Measurements from ENCODE around the gene ARHGAP29.
"Not testable (repeated sequence)": the region's sequence is repeated elsewhere in the genome, so short reads cannot be mapped to it uniquely, and the experiment has no call there.

Gene ARHGAP29

GRCh38 chr1:94169126-94169525, 68.3 kb downstream of the ARHGAP29 start:
- no peak overlapping the region for H3K4me3 ChIP-seq (ENCODE audit: low read depth, low read length)
- POLR2A ChIA-PET: no interaction called here
- CTCF ChIA-PET: interaction anchor here (0.9 kb wide), 1 partner anchor 143 kb away, joined by 3 read pairs; no protein-coding TSS in a partner anchor
- DNase-seq (ENCODE audit: low read depth, low spot score): no peak
- no peak for TF ChIP-seq CTCF (IDR thresholded peaks at IDR 0.05; ENCODE audit: insufficient read depth, low read length, missing control alignments)

DNA sequence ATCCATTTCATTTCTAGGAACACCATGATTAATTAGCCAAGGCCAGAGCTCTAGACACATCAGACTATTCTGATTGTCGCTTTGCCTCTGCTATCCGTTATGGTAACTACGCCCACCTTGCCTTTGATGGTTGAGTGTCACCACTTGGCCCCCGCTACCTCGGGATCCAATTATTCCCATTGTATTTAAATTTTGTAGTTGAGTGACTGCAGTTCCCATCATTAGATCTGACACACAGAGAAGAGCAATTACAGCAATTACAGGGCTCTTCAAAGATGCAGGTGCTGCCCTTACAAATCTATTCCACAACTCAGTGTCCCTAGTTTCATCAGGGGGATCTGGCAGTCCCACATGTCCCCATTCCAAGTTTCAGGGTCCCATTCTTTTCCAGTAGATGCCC, 71.5 kb downstream of the ARHGAP29 start:
- no peak for DNase-seq (ENCODE audit: low read depth, low spot score)
- no peak overlapping the region for H3K4me3 ChIP-seq (ENCODE audit: low read depth, low read length)
- CTCF ChIA-PET: no interaction called here
- POLR2A ChIA-PET: no interaction called here
- TF ChIP-seq CTCF (IDR thresholded peaks at IDR 0.05; ENCODE audit: insufficient read depth, low read length, missing control alignments): no peak

- H3K4me3 ChIP-seq (ENCODE audit: low read depth, low read length); DNase-seq (ENCODE audit: low read depth, low spot score); CTCF ChIA-PET; POLR2A ChIA-PET: not testable (repeated sequence)
These were observed 72.5 kb downstream of the ARHGAP29 start for GRCh38 chr1:94164885-94165284.

DNA sequence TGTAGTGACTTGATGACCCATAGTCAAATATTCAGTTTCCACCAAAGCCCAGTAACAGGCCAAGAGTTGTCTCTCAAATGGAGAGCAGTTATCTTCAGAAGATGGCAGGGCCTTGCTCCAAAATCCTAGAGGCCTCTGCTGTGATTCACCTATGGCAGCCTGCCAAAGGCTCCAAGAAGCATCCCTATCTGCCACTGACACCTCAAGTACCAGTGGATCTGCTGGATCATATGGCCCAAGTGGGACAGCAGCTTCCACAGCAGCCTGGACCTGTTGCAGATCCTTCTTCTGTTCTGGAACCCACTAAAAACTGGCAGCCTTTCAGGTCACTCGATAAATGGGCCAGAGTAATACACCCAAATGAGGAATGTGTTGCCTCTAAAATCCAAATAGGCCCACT, 73.3 kb downstream of the ARHGAP29 start:
- DNase-seq (ENCODE audit: low read depth, low spot score); H3K4me3 ChIP-seq (ENCODE audit: low read depth, low read length); CTCF ChIA-PET; POLR2A ChIA-PET: not testable (repeated sequence)

- POLR2A ChIA-PET; CTCF ChIA-PET; H3K4me3 ChIP-seq (ENCODE audit: low read depth, low read length); DNase-seq (ENCODE audit: low read depth, low spot score): not testable (repeated sequence)
These were observed 74.1 kb downstream of the ARHGAP29 start for GRCh38 chr1:94163249-94163648.

- H3K4me3 ChIP-seq (ENCODE audit: low read depth, low read length): no peak overlapping the region
- DNase-seq (ENCODE audit: low read depth, low spot score): peak; percentile 64
- CTCF ChIA-PET: no interaction called here
- POLR2A ChIA-PET: no interaction called here
- TF ChIP-seq CTCF (IDR thresholded peaks at IDR 0.05; ENCODE audit: insufficient read depth, low read length, missing control alignments): no peak
These were observed 76.6 kb downstream of the ARHGAP29 start for GRCh38 chr1:94160811-94161210.

- ChIA-PET CTCF (interaction anchor here (1.9 kb wide), 1 partner anchor 130 kb away, joined by 5 read pairs; no protein-coding TSS in a partner anchor), POLR2A (no interaction called here)
- no peak for DNase-seq (ENCODE audit: low read depth, low spot score)
- TF ChIP-seq CTCF (IDR thresholded peaks at IDR 0.05; ENCODE audit: insufficient read depth, low read length, missing control alignments): no peak
- H3K4me3 ChIP-seq (ENCODE audit: low read depth, low read length): no peak overlapping the region
These were observed 81.2 kb downstream of the ARHGAP29 start for GRCh38 chr1:94156096-94156625.

GRCh38 chr1:94154989-94155388, 82.4 kb downstream of the ARHGAP29 start:
- no peak for TF ChIP-seq CTCF (IDR thresholded peaks at IDR 0.05; ENCODE audit: insufficient read depth, low read length, missing control alignments)
- DNase-seq (ENCODE audit: low read depth, low spot score): no peak
- no peak overlapping the region for H3K4me3 ChIP-seq (ENCODE audit: low read depth, low read length)
- POLR2A ChIA-PET: no interaction called here
- CTCF ChIA-PET: interaction anchor here (1.3 to 1.9 kb wide), 3 partner anchors 94 to 181 kb away, joined by 4 to 5 read pairs (median 5); no protein-coding TSS in a partner anchor

All from AG04449 (cell line).